Smooth muscle cell (in vitro differentiated cells): ENCODE results near the gene UBXN1. TPM values are rescaled to one million over a fixed set of nuclear protein-coding genes. Genes with fewer than 3 reads are reported as not detected.

ENCODE experiments used
- DNase-seq: peaks from one replicate; lab custom pipeline; 2025; ENCODE audit not compliant: unreplicated experiment; lab: John Stamatoyannopoulos, UW
- H2AFZ ChIP-seq: fragments of 200-600 bp; sonication (generic); 2 replicates; pipeline ENCODE4 v1.6.0; 2016; ENCODE audit warnings: antibody characterized with exemption, low read depth, mild to moderate bottlenecking
- H3F3A ChIP-seq: fragments of 200-600 bp; sonication (generic); 2 replicates; pipeline ENCODE4 v1.6.0; 2017; ENCODE audit warnings: antibody characterized with exemption, low read depth
- H3K27ac ChIP-seq: fragments of 200-600 bp; sonication (generic); 2 replicates; pipeline ENCODE4 v1.5.1; 2016; ENCODE audit warnings: low read depth, mild to moderate bottlenecking
- H3K27me3 ChIP-seq: fragments of 200-600 bp; sonication (generic); 2 replicates; pipeline ENCODE4 v1.6.1; 2016; ENCODE audit warnings: low read depth, mild to moderate bottlenecking
- H3K36me3 ChIP-seq: fragments of 200-600 bp; sonication (generic); 2 replicates; pipeline ENCODE4 v1.5.1; 2016; ENCODE audit warnings: low read depth
- H3K4me1 ChIP-seq: fragments of 200-600 bp; sonication (generic); 2 replicates; pipeline ENCODE4 v1.5.1; 2016; ENCODE audit warnings: low read depth
- H3K4me2 ChIP-seq: fragments of 200-600 bp; sonication (generic); 2 replicates; pipeline ENCODE4 v1.6.0; 2016; ENCODE audit warnings: mild to moderate bottlenecking
- H3K4me3 ChIP-seq: fragments of 200-600 bp; sonication (generic); 2 replicates; pipeline ENCODE4 v1.5.1; 2016; ENCODE audit warnings: mild to moderate bottlenecking
- H3K79me2 ChIP-seq: fragments of 200-600 bp; sonication (generic); 2 replicates; pipeline ENCODE4 v1.6.0; 2016; ENCODE audit warnings: low read depth, mild to moderate bottlenecking
- H3K9ac ChIP-seq: fragments of 200-600 bp; sonication (generic); 2 replicates; pipeline ENCODE4 v1.6.0; 2016; ENCODE audit warnings: low read depth
- H3K9me3 ChIP-seq: fragments of 200-600 bp; sonication (generic); replicated peaks from 2 replicates; pipeline ENCODE4 v1.5.1; 2016; ENCODE audit warnings: low read depth
- H4K20me1 ChIP-seq: fragments of 200-600 bp; sonication (generic); 2 replicates; pipeline ENCODE4 v1.6.0; 2016; ENCODE audit warnings: low read depth
- WGBS: methylation state at CpG from one replicate; pipeline ENCODE4 v1.1.7; 2016; ENCODE audit warnings: low lambda C conversion rate; 5-methylcytosine and 5-hydroxymethylcytosine counted together
- polyA plus RNA-seq: library from polyadenylated mRNA; unstranded; fragments of >200 nt; fragmentation: Nextera tagmentation; extraction: Ambion mirVana; gene quantifications from 2 replicates; pipeline ENCODE4 v1.2.1, GENCODE V29; 2016
- total RNA-seq: library from RNA; depleted of rRNA; stranded (reverse); fragments of >200 nt; gene quantifications from 2 replicates; pipeline ENCODE4 v1.2.3, GENCODE V29; 2014
- TF ChIP-seq, protein P1 (sequence below): fragments of 200-600 bp; sonication (generic); IDR thresholded peaks from 2 replicates; pipeline ENCODE4 v1.5.1; 2017; ENCODE audit warnings: borderline replicate concordance, mild to moderate bottlenecking, antibody characterized with exemption; ENCODE audit not compliant: insufficient read depth, poor library complexity, severe bottlenecking

Gene UBXN1
- total and polyA plus RNA-seq, 2 experiments from 2014 or later: 58.1 to 73.5 TPM

DNA sequence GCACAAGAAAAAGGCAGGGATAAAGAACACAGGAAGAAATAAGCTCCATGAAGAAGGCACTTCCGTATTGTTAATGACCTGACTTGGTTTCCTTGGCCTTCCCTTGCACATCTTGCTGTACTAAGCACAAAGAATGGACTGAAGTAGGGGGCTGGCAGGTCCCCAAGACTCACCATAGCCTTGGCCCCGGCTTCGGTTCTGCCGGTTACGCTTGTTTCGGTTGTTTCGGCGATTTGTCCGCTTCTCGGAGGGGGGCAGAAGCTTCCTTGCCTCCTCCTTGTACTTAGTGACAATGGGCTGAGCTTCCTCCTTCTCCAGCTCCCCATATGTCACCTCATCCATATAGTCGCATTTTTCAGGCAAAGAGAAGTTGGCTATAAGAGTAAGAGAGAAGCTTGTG is 37.9 kb upstream of the UBXN1 start:
- peaks cover 6% of the 10 kb centered on the region for H4K20me1 ChIP-seq
- H3K4me2 ChIP-seq: no peak overlapping the region
- H3K36me3 ChIP-seq: peaks cover 19% of the 10 kb centered on the region
- no peaks in the 10 kb centered on the region for H3K4me1 ChIP-seq
- no peak overlapping the region for H3K9ac ChIP-seq
- TF ChIP-seq, protein P1, sequence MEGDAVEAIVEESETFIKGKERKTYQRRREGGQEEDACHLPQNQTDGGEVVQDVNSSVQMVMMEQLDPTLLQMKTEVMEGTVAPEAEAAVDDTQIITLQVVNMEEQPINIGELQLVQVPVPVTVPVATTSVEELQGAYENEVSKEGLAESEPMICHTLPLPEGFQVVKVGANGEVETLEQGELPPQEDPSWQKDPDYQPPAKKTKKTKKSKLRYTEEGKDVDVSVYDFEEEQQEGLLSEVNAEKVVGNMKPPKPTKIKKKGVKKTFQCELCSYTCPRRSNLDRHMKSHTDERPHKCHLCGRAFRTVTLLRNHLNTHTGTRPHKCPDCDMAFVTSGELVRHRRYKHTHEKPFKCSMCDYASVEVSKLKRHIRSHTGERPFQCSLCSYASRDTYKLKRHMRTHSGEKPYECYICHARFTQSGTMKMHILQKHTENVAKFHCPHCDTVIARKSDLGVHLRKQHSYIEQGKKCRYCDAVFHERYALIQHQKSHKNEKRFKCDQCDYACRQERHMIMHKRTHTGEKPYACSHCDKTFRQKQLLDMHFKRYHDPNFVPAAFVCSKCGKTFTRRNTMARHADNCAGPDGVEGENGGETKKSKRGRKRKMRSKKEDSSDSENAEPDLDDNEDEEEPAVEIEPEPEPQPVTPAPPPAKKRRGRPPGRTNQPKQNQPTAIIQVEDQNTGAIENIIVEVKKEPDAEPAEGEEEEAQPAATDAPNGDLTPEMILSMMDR: no peak
- no peak for DNase-seq
- no peaks in the 10 kb centered on the region for H3K27me3 ChIP-seq
- H2AFZ ChIP-seq: no peak overlapping the region
- no peak overlapping the region for H3K4me3 ChIP-seq
- peaks cover 44% of the 10 kb centered on the region for H3F3A ChIP-seq
- H3K9me3 ChIP-seq: no peaks in the 10 kb centered on the region
- no peak overlapping the region for H3K27ac ChIP-seq
- peaks cover 50% of the 10 kb centered on the region for H3K79me2 ChIP-seq
- 96% methylated on average over 11 of the region's 11 CpGs for WGBS

DNA sequence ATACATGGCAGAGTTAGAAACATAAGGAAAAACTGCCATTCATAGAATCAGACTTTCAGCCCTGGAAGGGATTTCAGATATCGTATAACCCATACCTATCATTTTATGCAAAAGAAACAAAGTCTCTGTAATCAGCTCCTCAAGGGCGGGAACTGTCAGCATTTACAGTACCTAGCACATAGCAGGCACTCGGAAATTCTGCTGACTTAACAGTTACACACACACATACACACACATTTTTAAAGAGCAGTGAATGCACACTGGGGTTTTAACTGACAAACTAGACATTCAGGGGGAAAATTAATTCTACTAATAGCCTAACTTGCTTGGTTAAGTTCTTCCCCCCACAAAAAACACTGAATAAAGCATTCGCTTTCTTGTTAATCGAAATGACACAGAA is 37.3 kb upstream of the UBXN1 start:
- DNase-seq: no peak
- H2AFZ ChIP-seq: no peak overlapping the region
- no peaks in the 10 kb centered on the region for H3K4me1 ChIP-seq
- H3K4me2 ChIP-seq: no peak overlapping the region
- H3K9me3 ChIP-seq: no peaks in the 10 kb centered on the region
- WGBS: 94% methylated on average over 5 of the region's 5 CpGs
- no peak overlapping the region for H3K27ac ChIP-seq
- H3F3A ChIP-seq: peaks cover 44% of the 10 kb centered on the region
- no peak overlapping the region for H3K4me3 ChIP-seq
- H3K9ac ChIP-seq: no peak overlapping the region
- TF ChIP-seq, protein P1: no peak
- H3K36me3 ChIP-seq: peaks cover 15% of the 10 kb centered on the region
- peaks cover 44% of the 10 kb centered on the region for H3K79me2 ChIP-seq
- no peaks in the 10 kb centered on the region for H3K27me3 ChIP-seq
- H4K20me1 ChIP-seq: peaks cover under 1% of the 10 kb centered on the region

DNA sequence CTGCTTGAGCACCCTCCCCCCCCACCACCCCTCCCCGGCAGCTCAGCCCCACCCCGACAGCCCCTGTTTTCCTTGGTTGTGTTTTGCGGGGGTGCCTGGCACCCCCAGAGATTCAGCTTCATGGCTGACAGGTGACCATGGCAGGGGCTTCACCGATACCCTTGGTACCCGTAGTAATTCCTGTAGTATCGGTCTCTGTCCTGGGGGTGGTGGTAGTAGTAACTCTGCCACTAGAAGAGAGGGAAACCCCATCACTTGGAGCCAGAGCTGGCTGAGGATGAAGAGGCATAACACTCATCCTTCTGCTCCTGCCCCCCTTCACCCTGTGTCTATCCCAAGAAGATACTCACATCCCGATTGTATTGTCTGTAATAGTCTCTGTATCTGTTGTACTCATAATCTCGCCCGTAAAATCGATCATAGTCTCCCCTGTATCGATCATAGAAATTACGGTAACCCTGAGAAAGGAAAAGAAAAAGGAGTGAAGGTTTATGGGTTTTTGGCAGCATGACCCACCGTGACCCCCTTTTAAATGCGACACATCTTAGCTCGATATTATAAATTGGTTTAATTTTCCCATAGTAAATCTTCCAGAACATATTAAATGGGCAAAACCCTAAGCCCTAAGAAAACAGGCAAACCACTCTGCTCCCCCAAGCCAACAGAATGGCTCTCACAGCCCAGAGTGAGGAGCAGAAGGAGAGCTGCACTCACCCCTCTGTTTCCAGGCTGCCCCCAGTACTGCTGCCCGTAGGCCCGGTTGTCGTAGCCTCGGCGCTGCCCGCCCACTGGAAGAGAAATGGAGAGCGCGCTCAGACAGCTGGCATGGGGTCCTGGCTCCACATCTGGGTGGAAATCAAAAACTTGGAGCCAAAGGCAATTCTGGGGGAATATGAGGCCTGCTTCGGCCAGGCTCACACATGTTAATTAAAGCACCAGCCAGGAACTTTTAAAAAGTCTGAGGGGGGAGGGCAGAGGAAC is 36.6 kb upstream of the UBXN1 start:
- 94% methylated on average over 23 of the region's 24 CpGs for WGBS
- H3K4me3 ChIP-seq: no peak overlapping the region
- peaks cover 38% of the 10 kb centered on the region for H3K79me2 ChIP-seq
- H3K27me3 ChIP-seq: no peaks in the 10 kb centered on the region
- no peak overlapping the region for H2AFZ ChIP-seq
- no peak overlapping the region for H3K9ac ChIP-seq
- DNase-seq: no peak
- H3K27ac ChIP-seq: no peak overlapping the region
- TF ChIP-seq, protein P1: no peak
- peaks cover 10% of the 10 kb centered on the region for H3K36me3 ChIP-seq
- H3F3A ChIP-seq: peaks cover 48% of the 10 kb centered on the region
- H3K4me2 ChIP-seq: no peak overlapping the region
- H4K20me1 ChIP-seq: no peaks in the 10 kb centered on the region
- peaks cover 1% of the 10 kb centered on the region for H3K4me1 ChIP-seq
- H3K9me3 ChIP-seq: no peaks in the 10 kb centered on the region

DNA sequence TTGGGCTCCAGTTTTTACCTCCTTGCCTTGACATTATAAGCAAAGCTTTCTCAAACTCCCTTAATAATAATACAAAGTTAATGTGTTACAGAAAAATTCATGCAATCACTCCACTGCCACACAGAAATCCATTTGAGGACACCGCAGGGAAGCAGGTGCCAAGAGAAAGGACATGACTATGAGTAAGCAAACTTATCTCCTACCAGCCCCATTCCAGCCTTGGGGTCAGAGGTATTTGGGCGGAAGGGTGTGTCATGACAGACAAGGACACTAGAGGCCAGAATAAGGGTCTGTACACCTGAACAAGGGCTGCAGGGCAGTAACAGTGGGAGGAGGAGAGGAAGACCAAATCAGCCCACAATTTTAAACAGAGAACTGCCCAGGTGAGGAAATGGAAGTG is 34.5 kb upstream of the UBXN1 start:
- peaks cover 18% of the 10 kb centered on the region for H3K79me2 ChIP-seq
- peaks cover 55% of the 10 kb centered on the region for H3F3A ChIP-seq
- H4K20me1 ChIP-seq: no peaks in the 10 kb centered on the region
- H3K4me1 ChIP-seq: peaks cover 14% of the 10 kb centered on the region
- H2AFZ ChIP-seq: no peak overlapping the region
- 97% methylated on average over 2 of the region's 2 CpGs for WGBS
- TF ChIP-seq, protein P1: no peak
- H3K9ac ChIP-seq: no peak overlapping the region
- H3K4me3 ChIP-seq: no peak overlapping the region
- peak overlapping the region; percentile 11 for H3K27ac ChIP-seq
- no peaks in the 10 kb centered on the region for H3K27me3 ChIP-seq
- H3K9me3 ChIP-seq: no peaks in the 10 kb centered on the region
- no peak overlapping the region for H3K4me2 ChIP-seq
- H3K36me3 ChIP-seq: no peaks in the 10 kb centered on the region
- no peak for DNase-seq
